Urothelium cell line (cell line): ENCODE measurements around the gene RABGEF1.
"Not testable (repeated sequence)": the region's sequence is repeated elsewhere in the genome, so short reads cannot be mapped to it uniquely, and the experiment has no call there.

Source experiments
- DNase-seq: peaks from one replicate; pipeline ENCODE4 v3.0.0; 2011; ENCODE audit warnings: low spot score, mixed read lengths
- FAIRE-seq: peaks from 2 replicates; lab custom pipeline; 2011; peaks lifted over from hg19 to GRCh38; lab: Jason Lieb, UNC

RABGEF1 gene

GRCh38 chr7:66740302-66740979, at the start of gene RABGEF1:
Gene RABGEF1 (plus strand): TSS chr7:66740733. CDS start chr7:66771900, 31,167 bp downstream.
- DNase-seq (peak; percentile 98), FAIRE-seq (no peak)

DNA sequence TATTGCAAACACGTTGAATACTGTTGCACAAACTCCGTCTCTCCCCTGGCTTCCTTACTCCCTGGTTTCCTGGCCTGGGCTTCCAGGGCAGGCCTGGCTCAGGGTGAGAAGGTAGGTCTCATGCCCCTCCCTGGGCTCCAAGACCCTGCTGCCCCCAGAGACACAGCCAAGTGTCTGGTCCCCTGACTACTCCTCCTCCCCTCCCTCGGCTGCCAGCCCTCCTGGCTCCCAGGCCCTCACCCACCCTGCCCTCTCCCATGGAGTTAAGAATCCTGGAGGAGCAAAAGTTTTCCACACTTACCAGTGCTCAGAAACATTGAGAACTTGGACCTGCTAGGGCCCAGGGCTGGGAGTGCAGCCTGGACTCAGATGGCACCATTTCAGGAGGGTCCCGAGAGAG, 47.2 kb upstream of the RABGEF1 start:
- no peak for FAIRE-seq
- no peak for DNase-seq

- FAIRE-seq (peak; percentile 5), DNase-seq (no peak)
Observed at GRCh38 chr7:66694286-66694685, 46.2 kb upstream of the RABGEF1 start.

DNA sequence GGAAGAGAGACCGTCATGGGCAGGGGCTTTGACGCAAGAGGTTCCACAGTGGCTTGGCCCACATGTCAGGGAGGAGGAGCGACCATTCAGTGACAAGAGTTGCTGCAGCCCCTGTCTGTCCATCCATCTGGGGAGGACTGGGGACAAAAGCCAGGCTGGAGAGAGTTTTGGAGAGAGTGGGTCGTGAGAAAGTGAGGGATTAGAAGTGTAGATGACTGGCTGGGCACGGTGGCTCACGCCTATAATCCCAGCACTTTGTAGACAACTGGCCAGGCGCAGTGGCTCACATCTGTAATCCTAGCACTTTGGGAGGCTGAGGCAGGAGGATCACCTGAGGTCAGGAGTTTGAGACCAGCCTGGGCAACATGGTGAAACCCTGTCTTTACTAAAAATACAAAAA, 45.1 kb upstream of the RABGEF1 start:
- FAIRE-seq, DNase-seq: not testable (repeated sequence)

DNA sequence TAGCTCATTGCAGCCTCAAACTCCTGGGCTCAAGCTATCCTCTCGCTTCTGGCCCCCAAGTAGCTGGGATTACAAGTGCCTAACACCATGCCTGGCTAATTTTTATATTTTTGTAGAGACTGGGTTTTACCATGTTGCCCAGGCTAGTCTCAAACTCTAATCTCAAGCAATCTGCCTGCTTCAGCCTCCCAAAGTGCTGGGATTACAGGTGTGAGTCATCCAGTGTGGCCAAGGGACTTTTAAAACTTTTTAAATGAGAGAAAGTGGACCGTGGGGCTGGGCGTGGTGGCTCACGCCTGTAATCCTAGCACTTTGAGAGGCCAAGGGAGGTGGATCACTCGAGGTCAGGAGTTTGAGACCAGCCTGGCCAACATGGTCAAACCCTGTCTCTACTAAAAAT, 44.4 kb upstream of the RABGEF1 start:
- not testable (repeated sequence) for FAIRE-seq, DNase-seq

- FAIRE-seq, result no peak
- no peak for DNase-seq
Observed at GRCh38 chr7:66696774-66697191, 43.8 kb upstream of the RABGEF1 start.

DNA sequence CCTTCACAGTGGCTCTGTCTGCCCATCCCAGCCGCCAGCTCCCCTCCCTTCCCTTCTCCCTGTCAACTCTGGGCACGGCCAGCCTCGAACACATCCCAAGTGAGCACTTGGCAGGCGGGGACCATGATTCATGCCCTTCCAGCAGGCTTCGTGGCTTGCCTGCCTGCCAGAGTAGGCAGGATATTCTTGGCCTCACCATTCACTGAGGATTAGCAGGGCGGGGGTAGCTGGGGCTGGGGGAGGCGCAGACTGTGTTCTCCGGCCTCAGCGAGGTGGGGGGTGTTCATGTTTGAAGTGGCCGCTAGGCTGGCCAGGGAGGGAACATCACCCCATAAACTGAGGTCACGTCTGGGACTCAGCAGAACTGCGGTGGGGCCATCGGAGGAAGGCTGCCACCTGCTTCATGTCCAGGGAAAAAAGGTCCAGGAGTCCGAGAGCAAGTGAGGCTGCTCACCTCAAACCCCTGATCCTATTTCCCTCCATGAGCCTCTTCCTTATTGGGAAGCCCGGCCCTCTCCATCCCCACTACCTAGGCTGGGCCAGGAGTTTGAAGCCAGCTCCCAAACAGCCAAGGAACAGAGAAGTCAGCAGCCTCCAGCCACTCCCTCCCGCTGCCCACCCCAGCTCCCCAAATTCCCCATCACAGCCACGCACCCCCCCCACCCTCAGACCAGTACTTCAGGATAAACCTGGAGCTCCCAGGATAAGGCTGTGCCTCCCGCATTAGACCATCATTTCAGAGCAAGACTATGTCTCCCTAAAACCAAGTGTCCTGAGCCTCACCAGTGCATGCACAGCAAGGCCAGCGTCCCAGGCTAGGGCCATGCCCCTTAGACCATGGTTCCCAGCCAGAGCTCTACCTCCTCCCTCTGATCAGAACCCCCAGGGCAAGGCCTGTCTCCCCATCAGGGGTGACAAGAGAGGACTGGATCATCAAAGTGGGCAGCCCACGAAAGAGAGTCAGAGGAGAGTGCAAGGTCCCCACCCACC, 42.8 kb upstream of the RABGEF1 start:
- DNase-seq (no peak), FAIRE-seq (peak; percentile 68)

GRCh38 chr7:66698652-66699205, 41.8 kb upstream of the RABGEF1 start:
- DNase-seq (no peak), FAIRE-seq (no peak)

DNA sequence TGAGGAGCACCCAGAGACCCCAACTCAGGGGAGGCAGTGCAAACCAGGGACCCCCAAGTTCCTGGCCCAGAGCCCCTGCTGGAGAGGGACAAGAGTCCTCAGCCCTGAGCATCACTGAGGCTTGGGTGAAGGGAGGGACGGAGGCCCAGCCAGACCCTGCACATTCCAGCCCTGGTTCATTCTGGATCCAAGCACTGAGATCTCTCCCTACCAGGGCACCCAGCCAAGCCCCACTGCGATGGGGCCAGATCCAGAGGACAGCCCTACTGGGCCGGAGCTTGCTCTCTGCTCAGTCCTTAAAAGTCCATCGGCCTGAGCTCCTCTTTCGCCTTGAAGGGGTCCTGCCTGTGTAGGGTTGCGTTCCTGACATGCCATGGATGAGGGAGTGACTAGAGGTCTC, 40.5 kb upstream of the RABGEF1 start:
- FAIRE-seq (no peak), DNase-seq (no peak)

- FAIRE-seq (no peak), DNase-seq (no peak)
Observed at GRCh38 chr7:66700633-66701131, 39.9 kb upstream of the RABGEF1 start.

DNA sequence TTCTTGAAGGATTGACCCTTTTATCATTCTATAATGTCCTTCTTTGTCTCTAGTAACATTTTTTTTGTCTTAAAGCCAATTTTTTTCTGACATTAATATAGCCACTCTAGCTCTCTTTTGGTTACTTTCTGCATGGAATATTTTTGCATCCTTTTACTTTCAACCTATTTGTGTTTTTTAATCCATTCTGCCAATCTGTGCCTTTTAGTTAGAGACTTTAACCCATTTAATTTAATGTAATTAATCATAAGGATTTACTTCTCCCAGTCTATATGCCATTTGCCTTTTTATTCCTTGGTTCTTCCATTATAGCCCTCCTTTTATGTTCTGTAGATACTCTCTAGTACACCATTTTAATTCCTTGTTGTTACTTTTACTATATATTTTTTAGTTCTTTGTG, 32.7 kb upstream of the RABGEF1 start:
- no peak for FAIRE-seq
- DNase-seq, result no peak

DNA sequence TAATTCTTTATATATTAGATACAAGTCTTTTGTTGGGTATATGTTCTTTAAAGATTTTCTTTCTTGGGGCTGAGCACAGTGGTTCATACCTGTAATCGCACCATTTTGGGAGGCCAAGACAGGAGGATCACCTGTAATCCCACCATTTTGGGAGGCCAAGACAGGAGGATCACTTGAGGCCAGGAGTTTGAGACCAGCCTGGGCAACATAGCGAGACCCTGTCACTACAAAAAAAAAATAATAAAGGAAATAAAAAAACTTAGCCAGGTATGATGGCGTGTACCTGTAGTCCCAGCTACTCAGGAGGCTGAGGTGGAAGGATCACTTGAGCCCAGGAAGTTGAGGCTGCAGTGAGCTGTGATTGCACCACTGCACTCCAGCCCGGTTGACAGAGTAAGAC, 29.8 kb upstream of the RABGEF1 start:
- not testable (repeated sequence) for DNase-seq, FAIRE-seq

DNA sequence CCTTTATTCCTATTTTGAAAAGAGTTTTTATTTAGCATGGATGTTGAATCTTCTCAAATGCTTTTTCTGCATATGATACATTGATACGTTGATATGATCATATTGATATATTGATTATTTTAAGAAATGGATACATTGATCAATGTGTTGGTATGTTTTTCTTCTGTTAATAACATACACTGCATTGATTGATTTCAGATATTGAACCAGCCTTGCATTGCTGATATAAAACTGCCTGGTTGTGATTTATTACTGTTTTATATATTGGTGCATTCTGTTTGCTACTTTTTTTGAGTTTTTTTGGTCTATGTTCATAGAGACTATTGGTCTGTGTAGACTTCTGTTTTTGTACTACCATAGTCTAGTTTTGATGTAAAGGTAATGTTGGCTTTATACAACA, 26.8 kb upstream of the RABGEF1 start:
- DNase-seq (no peak), FAIRE-seq (no peak)

- not testable (repeated sequence) for FAIRE-seq, DNase-seq
Observed at GRCh38 chr7:66716634-66717033, 23.9 kb upstream of the RABGEF1 start.

- no peak for DNase-seq
- FAIRE-seq, result no peak
Observed at GRCh38 chr7:66720561-66720960, 20.0 kb upstream of the RABGEF1 start.

DNA sequence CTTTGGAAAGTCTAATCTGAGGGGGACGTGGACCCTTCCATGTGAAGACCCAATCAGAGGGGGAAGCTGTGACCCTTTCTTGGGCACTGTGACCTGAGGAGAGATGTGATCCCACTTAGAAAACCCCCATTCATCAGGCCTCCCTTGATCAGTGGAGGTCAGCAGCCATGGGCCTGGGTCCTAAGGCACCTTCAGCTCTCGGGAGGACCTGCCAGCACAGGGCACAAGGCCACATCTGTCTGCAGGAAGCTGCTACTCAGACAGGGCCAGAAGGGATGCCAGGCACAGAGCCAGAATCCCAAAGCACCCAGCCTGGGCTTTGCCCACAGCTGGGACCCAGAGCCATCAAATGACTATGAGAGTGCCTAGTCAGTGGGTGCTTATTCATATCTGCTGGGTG, 14.7 kb upstream of the RABGEF1 start:
- FAIRE-seq, result no peak
- no peak for DNase-seq

DNA sequence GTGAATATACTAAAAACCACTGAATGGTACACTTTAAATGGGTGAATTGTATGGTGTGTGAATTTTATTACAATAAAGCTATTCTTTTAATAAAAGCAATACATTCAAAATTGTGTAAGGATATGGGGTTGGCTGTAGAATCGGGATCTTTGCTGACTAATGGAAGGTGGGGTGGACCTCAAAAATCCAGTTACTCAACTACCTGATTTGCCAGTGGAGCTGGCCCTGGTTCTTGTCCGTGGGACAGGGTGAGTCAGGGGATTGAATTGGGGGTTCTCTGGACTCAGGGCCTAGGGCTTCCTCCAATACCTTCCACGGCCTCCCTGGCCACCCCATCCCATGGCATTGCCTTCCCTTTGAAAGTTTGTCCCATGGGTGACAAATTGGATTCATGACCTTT, 13.5 kb upstream of the RABGEF1 start:
- no peak for FAIRE-seq
- no peak for DNase-seq

DNA sequence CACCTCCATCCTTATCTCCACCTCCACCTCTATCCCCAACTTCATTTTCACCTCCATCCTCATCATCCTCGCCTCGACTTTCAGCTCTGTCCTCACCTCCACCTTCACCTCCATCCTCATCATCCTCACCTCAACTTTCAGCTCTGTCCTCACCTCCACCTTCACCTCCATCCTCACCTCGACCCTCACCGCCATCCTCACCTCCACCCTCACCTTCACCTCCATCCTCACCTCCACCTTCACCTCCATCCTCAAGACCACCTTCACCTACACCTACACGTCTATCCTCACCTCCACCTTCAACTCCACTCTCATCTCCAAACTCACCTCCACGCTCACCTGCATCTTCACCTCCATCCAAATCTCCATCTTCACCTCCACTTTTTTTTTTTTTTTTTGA, 12.0 kb upstream of the RABGEF1 start:
- no peak for DNase-seq
- FAIRE-seq, result peak; percentile 99

DNA sequence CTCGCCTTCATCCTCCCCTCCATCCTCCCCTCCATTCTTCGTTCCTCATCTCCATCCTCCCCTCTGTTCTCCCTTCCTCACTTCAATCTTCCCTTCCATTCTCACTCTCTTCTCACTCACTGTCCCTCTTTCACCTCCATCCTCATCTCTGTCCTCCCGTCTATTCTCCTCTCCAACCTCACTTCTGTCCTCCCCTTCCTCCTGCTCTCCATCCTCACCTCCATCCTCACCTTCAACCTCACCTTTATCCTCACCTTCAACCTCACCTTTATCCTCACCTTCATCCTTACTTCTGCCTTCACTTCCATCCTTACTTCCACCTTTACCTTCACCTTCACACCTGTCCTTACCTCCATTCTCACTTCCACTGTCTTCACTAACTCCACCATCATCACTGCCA, 11.3 kb upstream of the RABGEF1 start:
- no peak for FAIRE-seq

DNA sequence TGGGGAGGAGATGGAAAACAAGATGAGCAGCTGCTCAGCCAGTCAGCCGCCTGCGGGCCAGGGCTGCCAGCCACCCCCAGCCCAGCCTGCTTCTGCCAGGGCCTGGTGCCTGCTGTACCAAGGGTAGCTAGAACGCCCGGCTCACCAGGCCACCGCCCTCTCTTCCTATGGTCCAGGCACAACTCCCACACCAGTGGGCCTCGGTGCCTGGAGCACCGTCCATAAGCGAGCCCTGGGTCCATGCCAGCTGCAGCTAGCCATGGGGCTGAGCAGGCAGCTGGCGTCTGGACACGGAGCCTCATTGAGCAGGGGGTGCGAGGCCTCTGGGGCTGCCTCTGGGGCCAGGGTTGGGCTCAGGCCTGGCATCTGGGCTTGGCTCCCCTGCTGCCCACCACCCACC, 8.5 kb upstream of the RABGEF1 start:
- DNase-seq (no peak), FAIRE-seq (no peak)

More for the DNA sequence above, 11.3 kb upstream of the RABGEF1 start:
- no peak for DNase-seq

GRCh38 chr7:66732439-66732838, 8.1 kb upstream of the RABGEF1 start:
- DNase-seq (no peak), FAIRE-seq (no peak)
